ENCODE results near the gene HPCAL1. TPM values are rescaled to one million over a fixed set of nuclear protein-coding genes. Genes with fewer than 3 reads are reported as not detected.

The HPCAL1 gene
- total and polyA plus RNA-seq, 2 of the 8 experiments (the other 6 are each of a cell fraction or from before 2014, with no cell fraction given), result 5.8 to 8.6 TPM

DNA sequence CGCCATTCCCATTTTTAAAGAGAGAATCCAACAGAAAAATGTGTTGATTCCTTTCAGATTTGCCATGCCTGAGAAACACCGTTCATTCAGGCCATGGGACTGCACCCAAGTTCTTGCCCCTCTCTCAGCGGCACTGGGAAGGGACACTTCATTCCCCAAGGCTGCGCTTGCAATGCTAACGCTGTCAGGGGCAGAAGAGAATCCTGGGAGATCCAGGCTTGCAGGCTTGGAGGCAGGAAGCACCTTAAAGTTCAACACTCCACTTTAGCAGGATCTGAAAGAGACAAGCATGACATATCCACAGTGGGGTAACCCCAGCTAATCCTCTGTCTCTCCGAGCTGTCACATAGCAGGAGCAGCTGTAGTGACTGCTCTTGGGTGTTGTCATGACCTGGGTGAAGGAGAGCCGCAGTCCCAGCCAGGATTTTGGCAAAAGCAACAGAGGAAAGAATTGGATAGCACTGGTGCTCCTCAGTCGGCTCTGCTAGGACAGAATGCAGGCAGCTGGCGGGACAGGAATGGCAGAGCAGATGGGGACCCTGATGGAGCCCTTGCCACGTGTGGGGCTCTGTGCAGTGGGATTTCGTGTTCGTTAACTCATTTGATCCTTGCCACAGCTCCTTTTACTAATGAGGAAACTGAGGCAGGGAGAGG lies 167.4 kb downstream of the HPCAL1 start (continued):
- TF ChIP-seq MAFK (IDR thresholded peaks at IDR 0.05; ENCODE audit: low read depth, low read length), result no peak
- TF ChIP-seq HDAC6 (IDR thresholded peaks at IDR 0.05; ENCODE audit: low read depth, low read length), result no peak
- TF ChIP-seq TAF7 (optimal IDR thresholded peaks at IDR 0.05; ENCODE audit: borderline replicate concordance, low read depth, low read length), result no peak
